K562 (cell line): ENCODE measurements around the gene MSRB3. TPM values are rescaled to one million over a fixed set of nuclear protein-coding genes. Genes with fewer than 3 reads are reported as not detected.

ENCODE experiments used
- ATAC-seq: fragments of 200-7000 bp; cut with Tn5 transposase; 3 replicates; pipeline ENCODE4 v1.9.1; 2020; ENCODE audit warnings: moderate library complexity
- BruUV-seq: library from RNA; stranded (reverse); fragments of 400-500 nt; replicated peaks from 2 replicates; lab custom pipeline; 2021; lab: Mats Ljungman, UMichigan
- CTCF ChIA-PET: fragments of 300-600 bp; formaldehyde crosslinking; extraction: SDS; loops from one replicate; lab custom pipeline; 2021; ENCODE audit warnings: low intra/inter-chr PET ratio; lab: Yijun Ruan, JAX
- POLR2A ChIA-PET: fragments of 300-600, 350-650 bp; sonication (Branson Sonifier 250); formaldehyde crosslinking; extraction: SDS; loops from one replicate; lab custom pipeline; 2021; ENCODE audit warnings: antibody characterized with exemption, inconsistent platforms; lab: Yijun Ruan, JAX
- DNase-seq, 4 experiments: peaks; one replicate each; pipeline versions ENCODE4 v3.0.0 to v3.0.0-alpha.2; 2011 to 2018; ENCODE audit warnings: low spot score in 3 of 4, mixed read lengths in 3 of 4; ENCODE audit errors: extremely low read depth in 1 of 4
- FAIRE-seq: peaks from 2 replicates; lab custom pipeline; 2011; peaks lifted over from hg19 to GRCh38; lab: Jason Lieb, UNC
- H2AFZ ChIP-seq: 2 replicates; pipeline ENCODE4 v1.6.0; 2011; ENCODE audit warnings: low read depth, low read length, control low read depth, inconsistent platforms
- H3K27ac ChIP-seq: fragments of 200-600 bp; 3 replicates; pipeline ENCODE4 v1.8.0; 2011; ENCODE audit warnings: low read depth, mild to moderate bottlenecking, control low read depth, inconsistent platforms, low read length, moderate library complexity, mixed read lengths; ENCODE audit errors: extremely low read depth
- H3K27me3 ChIP-seq, 2 experiments: fragments of 300-600 bp in 1 of 2; 2 replicates in 1 of 2; 3 replicates in 1 of 2; pipeline versions ENCODE4 v1.6.0 to v1.8.0; 2011; ENCODE audit warnings: inconsistent platforms in 2 of 2, low read length in 2 of 2, mild to moderate bottlenecking in 1 of 2, mixed read lengths in 1 of 2, moderate library complexity in 1 of 2; ENCODE audit not compliant: control insufficient read depth in 2 of 2, insufficient read depth in 2 of 2
- H3K36me3 ChIP-seq: fragments of 300-600 bp; 3 replicates; pipeline ENCODE4 v1.8.0; 2011; ENCODE audit warnings: mild to moderate bottlenecking, low read length, inconsistent platforms; ENCODE audit not compliant: control insufficient read depth, insufficient read depth
- H3K4me1 ChIP-seq, 2 experiments: fragments of 200-600 bp in 1 of 2; replicated peaks in 1 of 2; 2 replicates in 1 of 2; 3 replicates in 1 of 2; pipeline versions ENCODE4 v1.5.1 to v1.8.0; 2011; ENCODE audit warnings: inconsistent platforms in 2 of 2, low read length in 2 of 2, mild to moderate bottlenecking in 1 of 2, mixed read lengths in 1 of 2, moderate library complexity in 1 of 2; ENCODE audit not compliant: control insufficient read depth in 2 of 2, insufficient read depth in 2 of 2
- H3K4me2 ChIP-seq: 2 replicates; pipeline ENCODE4 v1.6.1; 2011; ENCODE audit warnings: low read length, control low read depth, inconsistent platforms, mixed read lengths; ENCODE audit not compliant: insufficient read depth
- H3K4me3 ChIP-seq: fragments of 200-600 bp; sonication (generic), shearing (Covaris generic); 2 replicates; pipeline ENCODE4 v1.5.1; 2016; ENCODE audit warnings: control low read depth, inconsistent platforms
- H3K79me2 ChIP-seq: fragments of 200-600 bp; 3 replicates; pipeline ENCODE4 v1.8.0; 2011; ENCODE audit warnings: low read length, inconsistent platforms; ENCODE audit not compliant: control insufficient read depth, insufficient read depth
- H3K9ac ChIP-seq, 2 experiments: 2 replicates each; pipeline versions ENCODE4 v1.6.0 to v1.6.1; 2011; ENCODE audit warnings: low read depth in 2 of 2, low read length in 2 of 2, control low read depth in 1 of 2, inconsistent platforms in 1 of 2, mild to moderate bottlenecking in 1 of 2, mixed read lengths in 1 of 2; ENCODE audit not compliant: insufficient read depth in 1 of 2
- H3K9me1 ChIP-seq: one replicate; pipeline ENCODE4 v1.6.0; 2011; ENCODE audit warnings: inconsistent platforms, mild to moderate bottlenecking, low read length, moderate library complexity; ENCODE audit not compliant: control insufficient read depth, insufficient read depth
- H3K9me3 ChIP-seq: replicated peaks from 2 replicates; pipeline ENCODE4 v1.5.1; 2011; ENCODE audit warnings: low read depth, low read length, inconsistent platforms; ENCODE audit not compliant: control insufficient read depth, insufficient read depth
- H4K20me1 ChIP-seq: replicated peaks from 2 replicates; pipeline ENCODE4 v1.6.1; 2011; ENCODE audit warnings: low read length, inconsistent platforms, mixed read lengths; ENCODE audit not compliant: control insufficient read depth, insufficient read depth
- FOS ChIP-seq: IDR thresholded peaks from 3 replicates; pipeline ENCODE4 v1.6.1; 2011; ENCODE audit not compliant: insufficient read length; ENCODE audit errors: extremely low read depth
- GMEB1 ChIP-seq: fragments of 250-450 bp; sonication (Bioruptor Pico); IDR thresholded peaks from 2 replicates; pipeline ENCODE4 v1.4.0; 2020; ENCODE audit warnings: mild to moderate bottlenecking
- HEY1 ChIP-seq: fragments of 250-450 bp; sonication (Bioruptor Pico); IDR thresholded peaks from 2 replicates; pipeline ENCODE4 v1.5.0; 2020; ENCODE audit warnings: mild to moderate bottlenecking, moderate library complexity, borderline replicate concordance
- RBM34 ChIP-seq: fragments of 200-400 bp; formaldehyde crosslinking; IDR thresholded peaks from 2 replicates; pipeline ENCODE4 v1.6.1; 2018; ENCODE audit warnings: low read length, borderline replicate concordance; ENCODE audit not compliant: insufficient read depth
- RREB1 ChIP-seq: fragments of 250-450 bp; sonication (Bioruptor Pico); IDR thresholded peaks from 2 replicates; pipeline ENCODE4 v1.4.0; 2020
- SAFB ChIP-seq: fragments of 200-400 bp; formaldehyde crosslinking; IDR thresholded peaks from 2 replicates; pipeline ENCODE4 v1.6.1; 2017; ENCODE audit warnings: low read depth, low read length, borderline replicate concordance
- SFPQ ChIP-seq: fragments of 200-400 bp; formaldehyde crosslinking; IDR thresholded peaks from 2 replicates; pipeline ENCODE4 v1.6.1; 2017; ENCODE audit warnings: mild to moderate bottlenecking, low read depth, low read length, moderate library complexity
- STAT6 ChIP-seq: sonication (generic); formaldehyde crosslinking; IDR thresholded peaks from 2 replicates; pipeline ENCODE4 v1.8.1; 2023; ENCODE audit warnings: mild to moderate bottlenecking, missing genetic modification reagents
- ZBTB8A ChIP-seq: fragments of 450-650 bp; IDR thresholded peaks from 2 replicates; pipeline ENCODE4 v1.6.1; 2018; ENCODE audit warnings: mild to moderate bottlenecking, moderate library complexity; ENCODE audit not compliant: partially characterized antibody
- ZNF184 ChIP-seq: sonication (generic); formaldehyde crosslinking; IDR thresholded peaks from 2 replicates; pipeline ENCODE4 v1.5.0; 2020; ENCODE audit warnings: missing genetic modification reagents
- WGBS: fragments of 100-300 bp; shearing (Covaris generic); methylation state at CpG from one replicate; pipeline ENCODE4 v1.1.6; 2016; ENCODE audit warnings: low coverage, mixed read lengths; ENCODE audit not compliant: insufficient coverage; ENCODE audit errors: missing lambda C conversion rate; 5-methylcytosine and 5-hydroxymethylcytosine counted together
- in situ Hi-C: fragments of 300-500 bp; cut with MboI; formaldehyde crosslinking; loops from 4 replicates; pipeline ENCODE4 v1.15.0; 2018; ENCODE audit warnings: inconsistent platforms, mixed read lengths
- intact Hi-C: fragments of 100-400 bp; cut with micrococcal nuclease; formaldehyde crosslinking; loops from 2 replicates; pipeline ENCODE4 v1.14.2; 2022
- polyA plus RNA-seq, 8 experiments: library from polyadenylated mRNA; depleted of rRNA in 4 of 8; stranded (reverse) in 5 of 8; unstranded in 3 of 8; fragments of >200 nt; fragmentation: Nextera tagmentation in 2 of 8; fragmentation: Illumina TruSeq in 1 of 8; extraction: Ambion mirVana in 2 of 8; extraction: Trizol in 1 of 8; gene quantifications; 2 replicates each; pipeline versions ENCODE4 v1.2.1 to v1.2.3, GENCODE V29; 2011 to 2014; ENCODE audit warnings: inconsistent platforms in 1 of 8, missing spikeins in 1 of 8
- total RNA-seq, 7 experiments: library from RNA; depleted of rRNA in 6 of 7; stranded (reverse); fragments of >200 nt in 6 of 7; fragmentation: Illumina TruSeq in 2 of 7; extraction: Trizol in 2 of 7; gene quantifications; 2 replicates each; pipeline versions ENCODE4 v1.2.1 to v1.2.3, GENCODE V29; 2011 to 2021; ENCODE audit warnings: low replicate concordance in 1 of 7

MSRB3 gene
- total and polyA plus RNA-seq, 9 of the 15 experiments (the other 6 are each of a cell fraction or from before 2014, with no cell fraction given), result 0.04 TPM; not detected in 8

DNA sequence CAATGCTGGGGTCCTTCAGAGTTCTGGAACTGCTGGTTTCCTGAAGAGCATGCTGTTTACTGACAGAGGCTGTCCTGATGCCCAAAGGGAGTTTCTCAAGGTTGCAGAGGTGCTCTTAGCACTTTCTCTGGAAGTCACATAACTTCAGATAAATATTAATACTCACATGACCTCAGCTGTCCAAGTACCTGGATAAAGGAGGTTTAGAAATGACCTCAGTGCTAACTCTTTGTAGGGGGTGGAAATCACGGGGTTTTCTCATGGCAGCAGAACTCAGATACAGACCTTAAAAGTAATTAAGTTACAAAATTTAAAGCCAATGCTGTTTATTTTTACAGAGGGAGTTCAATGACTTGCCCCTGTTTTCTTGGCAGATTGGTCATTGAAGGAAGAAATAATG is 225.9 kb downstream of the MSRB3 start:
- no peaks in the 10 kb centered on the region for H3K9me1 ChIP-seq
- H3K4me3 ChIP-seq, result no peak overlapping the region
- no peak overlapping the region for H3K4me2 ChIP-seq
- H3K36me3 ChIP-seq, result no peaks in the 10 kb centered on the region
- intact Hi-C loops, result no loop called here
- H3K4me1 ChIP-seq, result no peaks in the 10 kb centered on the region
- no peak overlapping the region for H2AFZ ChIP-seq
- in situ Hi-C loops, result no loop called here
- WGBS, result 0% methylated on average over 1 of the region's 1 CpG
- ChIA-PET POLR2A (no interaction called here), CTCF (no interaction called here)
- H3K79me2 ChIP-seq, result no peaks in the 10 kb centered on the region
- H4K20me1 ChIP-seq, result peaks cover 5% of the 10 kb centered on the region
- FAIRE-seq (no peak), ATAC-seq (no peak), DNase-seq (no peak)
- no peak overlapping the region for H3K9ac ChIP-seq
- H3K27ac ChIP-seq, result no peak overlapping the region
- no TSS peak for BruUV-seq
- no peaks in the 10 kb centered on the region for H3K9me3 ChIP-seq
- peaks cover 0 to 12% of the 10 kb centered on the region in 2 experiments; a peak in 2 of 5 replicates for H3K27me3 ChIP-seq
- TF ChIP-seq HEY1 (CRISPR knock-in tag), result no peak
- no peak for TF ChIP-seq RBM34
- TF ChIP-seq GMEB1, result no peak
- TF ChIP-seq RREB1 (CRISPR knock-in tag), result no peak
- TF ChIP-seq ZNF184, result no peak
- no peak for TF ChIP-seq SAFB
- no peak for TF ChIP-seq ZBTB8A
- no peak for TF ChIP-seq FOS
- no peak for TF ChIP-seq SFPQ
- TF ChIP-seq STAT6 (CRISPR knock-in tag), result no peak
